Right renal pelvis (tissue), 4 donors: ENCODE measurements around the gene TNFRSF17. TPM values are rescaled to one million over a fixed set of nuclear protein-coding genes. Genes with fewer than 3 reads are reported as not detected.

Source experiments
- DNase-seq, 4 donors: peaks; one replicate each; pipeline ENCODE4 v3.0.0-alpha.2; 2013; ENCODE audit warnings: low read depth in 4 of 4, low spot score in 3 of 4, missing footprints in 1 of 4
- polyA plus RNA-seq, 4 donors: library from polyadenylated mRNA; unstranded; fragments of 120-200 nt; gene quantifications; one replicate each; pipeline ENCODE4 v1.2.1, GENCODE V29; 2013; ENCODE audit not compliant: insufficient read length in 4 of 4

TNFRSF17 gene
- polyA plus RNA-seq, 4 donors: 0.08 TPM; not detected in 3

DNA sequence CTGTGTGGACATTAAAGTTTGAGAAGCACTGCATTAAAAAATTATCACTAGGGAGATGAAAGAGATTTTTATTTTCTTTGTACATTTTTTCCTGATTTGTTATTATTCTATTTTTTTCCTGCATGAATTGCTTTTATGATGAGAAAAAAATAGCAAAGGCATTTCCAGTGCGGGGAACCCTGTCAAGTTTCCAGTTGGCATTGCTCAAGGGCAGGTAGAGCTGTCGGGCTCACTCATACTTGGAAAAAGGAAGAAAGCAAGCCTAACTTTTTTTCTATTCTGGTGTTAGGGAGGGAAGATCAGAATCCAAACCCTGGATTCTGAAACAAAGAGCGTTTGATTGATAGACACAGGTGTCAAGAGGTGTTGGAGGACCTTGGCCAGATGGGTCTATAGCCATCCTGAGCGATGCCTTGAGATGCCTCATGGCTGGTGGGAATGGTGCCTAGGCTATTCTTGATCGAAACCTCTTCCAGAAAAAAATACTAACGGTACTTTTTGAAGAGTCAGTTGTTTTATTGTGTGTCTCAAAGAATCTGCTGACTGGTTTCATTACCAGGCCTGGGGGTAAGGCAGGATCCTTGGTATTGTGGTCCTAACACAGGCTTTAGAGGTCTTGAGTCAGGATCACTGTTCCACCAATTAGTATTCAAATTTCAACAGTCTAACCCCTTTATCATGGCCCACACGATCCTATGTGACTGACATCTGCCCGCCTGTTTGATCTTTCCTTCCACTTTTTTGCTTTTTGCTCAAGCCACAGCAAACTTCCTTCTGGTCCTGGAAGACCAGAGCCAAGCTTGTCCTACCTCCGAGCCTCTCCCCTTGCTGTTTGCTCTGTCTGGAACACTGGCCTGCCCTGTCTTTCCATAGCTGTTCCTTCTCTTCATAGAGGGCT, 31.7 kb downstream of the TNFRSF17 start:
- DNase-seq: no peak

DNA sequence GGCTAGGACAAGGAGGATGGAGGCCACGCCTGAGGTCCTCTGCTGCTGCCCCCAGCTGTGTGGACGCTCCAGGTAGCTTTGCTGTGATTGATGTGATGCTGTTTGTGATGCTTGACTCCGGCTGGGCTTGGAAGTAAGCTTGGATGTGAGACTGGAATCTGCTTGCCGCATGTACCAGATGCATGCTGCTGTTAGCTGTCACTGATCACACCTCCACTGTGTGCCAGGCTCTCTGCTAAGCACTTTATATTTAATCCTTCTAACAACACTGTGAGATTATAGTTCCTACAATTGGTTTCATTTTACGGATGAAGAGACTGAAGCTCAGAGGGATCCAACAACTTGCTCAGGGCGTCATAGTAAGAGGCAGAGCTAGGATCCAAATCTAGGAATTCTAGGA, 35.0 kb downstream of the TNFRSF17 start:
- no peak for DNase-seq

DNA sequence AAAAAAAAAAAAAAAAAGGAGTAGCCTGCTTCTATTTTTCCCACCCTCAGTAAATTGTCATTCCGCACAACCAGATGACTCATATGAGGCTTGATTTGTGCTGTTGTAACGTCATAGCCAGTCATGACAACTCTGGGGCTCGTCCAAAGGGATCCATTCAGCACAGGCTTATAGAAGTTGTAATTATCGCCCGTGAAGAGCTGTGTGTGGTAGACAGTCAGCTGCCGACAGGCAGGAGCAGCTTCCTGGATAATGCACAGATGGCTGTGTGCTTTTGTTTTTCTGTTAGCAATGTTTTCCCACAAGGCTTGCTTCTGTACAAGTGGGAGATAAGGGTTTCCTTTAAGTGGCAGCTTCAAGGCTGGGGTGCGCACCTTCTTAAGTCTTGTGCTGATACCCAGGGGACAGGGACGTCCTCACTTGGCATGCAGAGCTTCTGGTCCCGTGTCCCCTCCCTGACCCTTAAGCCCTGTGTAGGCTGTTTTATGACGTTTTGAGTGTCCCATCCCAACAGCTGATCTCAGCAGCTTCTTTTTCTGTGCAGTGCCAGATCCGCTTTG, 37.5 kb downstream of the TNFRSF17 start:
- no peak for DNase-seq

DNA sequence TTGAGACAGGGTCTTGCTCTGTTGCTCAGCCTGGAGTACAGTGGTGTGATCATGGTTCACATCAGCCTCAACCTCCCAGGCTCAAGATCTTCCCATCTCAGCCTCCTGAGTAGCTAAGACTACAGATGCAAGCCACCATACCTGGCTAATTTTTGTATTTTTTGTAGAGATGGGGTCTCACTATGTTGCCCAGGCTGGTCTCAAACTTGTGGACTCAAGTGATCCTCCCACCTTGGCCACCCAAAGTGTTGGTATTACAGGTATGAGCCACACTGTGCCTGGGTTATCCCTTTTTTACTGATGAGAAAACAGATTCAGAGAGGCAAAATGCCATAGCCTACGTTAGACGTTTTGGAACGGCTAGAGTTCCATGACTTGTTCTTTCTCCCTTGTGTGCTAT, 41.6 kb downstream of the TNFRSF17 start:
- DNase-seq: no peak

DNA sequence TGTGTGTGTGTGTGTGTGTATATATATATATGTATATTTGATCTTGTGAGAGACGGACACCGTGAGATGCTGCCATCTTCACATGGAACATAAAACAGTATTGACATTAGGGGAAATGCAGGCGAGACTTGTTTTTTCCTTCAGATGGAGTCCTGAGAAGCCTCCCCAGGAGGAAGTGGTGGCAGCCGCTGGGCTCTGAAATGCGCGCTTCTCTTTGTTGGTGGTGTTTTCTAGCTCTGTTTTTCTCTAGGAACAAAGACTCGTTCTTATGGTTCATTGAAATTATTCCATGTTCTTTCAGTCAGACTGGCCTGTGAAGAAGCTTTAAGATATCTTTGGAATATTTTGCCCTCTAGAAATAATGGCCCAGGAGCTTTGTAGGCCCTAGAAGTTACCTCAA, 44.5 kb downstream of the TNFRSF17 start:
- DNase-seq: no peak

DNA sequence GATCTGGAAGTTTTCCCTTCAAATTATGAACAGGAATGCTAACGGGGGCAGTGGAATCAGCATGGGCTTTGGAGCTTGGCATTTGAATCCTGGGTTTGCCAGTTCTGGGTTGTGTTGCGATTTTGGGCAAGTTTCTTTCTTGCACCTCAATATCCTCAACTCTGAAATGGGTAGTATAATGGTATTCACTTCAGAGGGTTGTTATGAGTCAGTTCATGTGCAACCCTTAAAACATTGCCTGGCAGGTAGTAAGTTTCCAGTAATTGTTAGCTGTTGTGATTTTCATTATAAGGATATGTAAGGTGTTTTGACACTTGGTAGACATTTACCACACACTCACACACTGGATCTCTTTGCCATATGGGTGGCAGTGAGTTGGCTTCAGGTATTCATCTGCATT, 44.9 kb downstream of the TNFRSF17 start:
- DNase-seq: no peak

DNA sequence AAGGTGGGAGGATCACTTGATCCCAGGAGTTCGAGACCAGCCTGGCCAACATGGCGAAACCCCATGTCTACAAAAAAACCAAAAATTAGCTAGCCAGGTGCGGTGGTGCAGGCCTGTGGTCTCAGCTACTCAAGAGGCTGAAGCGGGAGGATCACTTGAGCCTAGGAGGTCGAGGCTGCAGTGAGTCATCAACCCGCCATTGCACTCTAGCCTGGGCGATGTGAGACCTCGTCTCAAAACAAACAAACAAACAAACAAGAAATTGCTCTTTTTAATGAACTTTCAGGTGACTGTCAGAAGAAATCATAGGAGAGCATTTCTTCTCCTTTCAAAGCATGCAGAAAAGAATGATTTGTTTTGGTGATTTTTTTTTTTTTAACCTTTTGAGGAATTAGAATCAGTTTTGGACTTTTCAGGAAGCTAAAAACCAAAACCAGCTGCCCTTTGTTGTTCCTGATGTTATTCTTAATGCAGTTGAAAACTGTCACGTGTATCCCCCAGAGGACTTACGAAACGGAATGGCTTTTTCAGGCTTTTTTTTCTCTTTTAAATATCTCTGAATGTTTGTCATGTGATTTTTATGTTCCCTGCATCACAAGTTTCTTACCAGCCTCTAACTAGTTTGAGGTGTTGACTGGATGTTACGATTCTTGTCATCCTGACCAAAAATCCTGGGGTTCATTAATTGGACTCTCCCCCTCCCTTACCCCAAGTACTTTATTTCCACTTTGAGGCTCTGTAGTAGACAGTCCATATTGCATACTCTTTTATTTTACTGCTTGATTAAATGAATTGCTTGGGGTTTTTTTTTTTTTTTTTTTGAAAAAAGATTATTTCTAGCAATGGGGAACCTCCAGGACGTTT, 45.6 kb downstream of the TNFRSF17 start:
- DNase-seq: no peak

DNA sequence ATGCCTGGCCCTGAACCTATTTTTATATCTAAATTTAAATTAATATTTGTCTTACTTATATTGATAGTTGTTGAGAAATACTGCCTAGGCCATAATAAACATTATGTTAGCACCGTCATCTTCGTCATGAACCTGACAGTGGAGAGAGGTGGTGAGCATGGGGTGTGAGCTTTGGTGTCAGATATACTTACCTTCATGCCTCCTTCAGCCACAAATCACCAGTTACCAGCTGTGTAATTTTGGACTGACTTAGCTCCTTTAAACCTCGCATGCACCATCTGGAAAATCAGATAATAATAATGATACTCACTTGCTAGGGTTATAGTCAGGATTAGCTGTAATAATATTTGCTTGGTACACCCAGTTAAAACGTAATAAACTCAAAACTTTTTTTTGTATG, 46.6 kb downstream of the TNFRSF17 start:
- no peak for DNase-seq

DNA sequence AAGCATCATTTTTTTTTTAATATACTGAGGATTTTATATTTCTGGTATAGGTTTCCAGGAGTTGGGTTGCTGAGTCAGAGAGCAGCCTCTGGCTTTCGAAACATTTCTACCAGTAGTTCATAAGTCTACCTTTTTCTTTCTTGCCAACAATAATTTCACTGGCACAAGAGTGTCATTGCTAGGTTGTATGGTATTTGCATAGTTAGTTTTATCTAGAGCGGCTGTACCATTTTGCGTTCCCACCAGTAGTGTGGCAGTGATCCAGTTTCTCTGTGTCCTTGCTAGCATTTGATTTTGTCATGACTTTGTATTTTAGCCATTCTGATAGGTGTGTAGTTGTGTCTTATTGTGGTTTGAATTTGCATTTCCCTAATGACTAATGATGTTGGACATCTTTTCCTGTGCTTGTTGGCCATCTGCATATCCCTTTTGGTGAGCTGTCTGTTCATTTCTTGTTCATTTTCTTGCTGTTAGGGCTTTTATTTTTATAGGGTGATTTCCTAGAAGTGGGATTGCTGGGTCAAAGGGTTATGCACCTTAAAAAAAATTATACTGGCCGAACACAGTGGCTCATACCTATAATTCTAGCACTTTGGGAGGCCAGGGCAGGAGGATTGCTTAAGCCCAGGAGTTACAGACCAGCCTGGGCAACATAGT, 51.4 kb downstream of the TNFRSF17 start:
- no peak for DNase-seq

DNA sequence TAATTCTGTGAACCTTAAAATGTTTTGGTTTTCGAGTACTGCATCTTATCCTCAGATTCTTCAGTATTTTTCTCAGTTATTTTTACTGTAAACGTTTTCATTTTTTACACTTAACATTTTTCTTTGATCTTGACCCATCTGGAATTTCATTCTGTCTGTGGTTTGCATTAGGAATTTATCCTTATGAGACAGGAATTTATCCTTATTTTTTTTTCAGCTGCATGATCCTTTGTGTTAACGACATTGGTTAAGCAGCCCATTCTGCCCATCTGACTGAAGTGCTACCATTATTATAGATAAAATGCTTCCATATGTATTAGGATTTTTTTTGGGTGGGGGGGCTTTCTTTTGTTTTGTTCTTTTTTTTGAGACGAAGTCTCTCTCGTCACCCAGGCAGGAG, 52.5 kb downstream of the TNFRSF17 start:
- DNase-seq: no peak

Other genes starting within 250 kb of the TNFRSF17 start
- gene TXNDC11, start 222.4 kb upstream of the TNFRSF17 start, polyA plus RNA-seq: 10 to 100 TPM; 42.5 to 45.7 (median 44.7) TPM
- 100 to 1,000 TPM in 1 of 4 donors, 10 to 100 TPM in 3; 66.2 to 102 (median 83.8) TPM for gene ZC3H7A, start 168.0 kb upstream of the TNFRSF17 start, polyA plus RNA-seq
- 100 to 1,000 TPM; 231 to 286 (median 244) TPM for gene RSL1D1, start 113.7 kb upstream of the TNFRSF17 start, polyA plus RNA-seq
- 100 to 1,000 TPM; 104 to 131 (median 122) TPM for gene GSPT1, start 49.3 kb upstream of the TNFRSF17 start, polyA plus RNA-seq
- gene NPIPB2, start 23.2 kb upstream of the TNFRSF17 start, polyA plus RNA-seq: 10 to 100 TPM in 1 of 4 donors, 1 to 10 TPM in 1, under 1 TPM in 2; 0.65 to 11.9 (median 3.2) TPM
- gene SNX29, start 11.5 kb downstream of the TNFRSF17 start, polyA plus RNA-seq: 10 to 100 TPM; 31.2 to 39.9 (median 32.0) TPM